ENCODE measurements around the gene PDE7B. TPM values are rescaled to one million over a fixed set of nuclear protein-coding genes. Genes with fewer than 3 reads are reported as not detected.
A peak's percentile ranks its signal among the peaks of the same experiment; 100 is the strongest.
"Not testable (repeated sequence)": the region's sequence is repeated elsewhere in the genome, so short reads cannot be mapped to it uniquely, and the experiment has no call there.

Gene PDE7B
- total and polyA plus RNA-seq, 4 donors, result 0.75 to 5.2 (median 1.3) TPM

DNA sequence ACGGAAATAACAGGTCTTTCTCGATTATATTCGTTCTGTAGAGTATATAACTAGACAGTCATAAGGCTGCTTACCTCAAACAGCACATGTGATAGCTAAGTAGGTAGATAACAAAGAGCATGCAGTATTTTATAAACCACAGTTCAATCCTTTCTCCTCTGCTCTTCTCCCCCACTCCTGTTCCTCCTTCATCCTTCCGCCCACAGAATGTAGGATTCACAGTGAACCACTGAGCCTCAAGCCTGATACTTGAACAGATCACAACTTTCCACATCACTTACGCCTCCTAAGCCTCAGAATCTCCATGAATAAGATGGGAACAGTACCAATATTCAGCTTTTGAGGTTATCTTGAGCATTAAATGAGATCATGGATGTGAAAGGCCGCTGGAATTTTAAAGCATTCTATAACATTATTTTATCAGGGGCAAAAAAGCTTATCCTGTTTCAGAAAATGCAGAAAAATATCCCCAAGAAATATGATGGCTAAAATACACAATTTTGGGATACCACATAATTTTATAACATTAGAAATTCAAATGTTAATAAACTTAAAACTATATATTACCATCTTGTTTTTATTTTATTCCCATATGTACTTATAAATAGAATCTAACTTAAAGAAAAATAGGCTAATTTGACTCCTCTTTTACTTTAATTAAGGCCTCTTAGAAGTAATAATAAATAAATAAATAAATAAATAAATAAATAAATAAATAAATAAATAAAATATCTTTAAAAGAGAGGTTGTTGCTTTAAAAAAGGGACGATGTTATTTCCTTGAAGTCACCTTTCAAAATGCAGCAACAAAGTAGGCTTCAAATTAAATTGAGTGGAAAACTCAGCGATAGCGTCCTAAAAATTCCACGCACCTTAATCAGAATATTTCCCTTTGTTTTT, 365.3 kb downstream of the PDE7B start:
- no peak for DNase-seq (ENCODE audit: low spot score)
- H3K36me3 ChIP-seq (ENCODE audit: control insufficient read depth in 4 of 4, insufficient read depth in 3 of 4, low read depth in 1 of 4, low read length in 3 of 4), result no peaks in the 10 kb centered on the region
- no peaks in the 10 kb centered on the region for H3K27me3 ChIP-seq (ENCODE audit: control insufficient read depth in 4 of 4, insufficient read depth in 4 of 4, low read length in 3 of 4)
- no peak overlapping the region for H3K4me3 ChIP-seq (ENCODE audit: low read depth in 1 of 3, low read length in 3 of 3)
- no peak for TF ChIP-seq YY1 (IDR thresholded peaks at IDR 0.05)
- TF ChIP-seq, protein P1, sequence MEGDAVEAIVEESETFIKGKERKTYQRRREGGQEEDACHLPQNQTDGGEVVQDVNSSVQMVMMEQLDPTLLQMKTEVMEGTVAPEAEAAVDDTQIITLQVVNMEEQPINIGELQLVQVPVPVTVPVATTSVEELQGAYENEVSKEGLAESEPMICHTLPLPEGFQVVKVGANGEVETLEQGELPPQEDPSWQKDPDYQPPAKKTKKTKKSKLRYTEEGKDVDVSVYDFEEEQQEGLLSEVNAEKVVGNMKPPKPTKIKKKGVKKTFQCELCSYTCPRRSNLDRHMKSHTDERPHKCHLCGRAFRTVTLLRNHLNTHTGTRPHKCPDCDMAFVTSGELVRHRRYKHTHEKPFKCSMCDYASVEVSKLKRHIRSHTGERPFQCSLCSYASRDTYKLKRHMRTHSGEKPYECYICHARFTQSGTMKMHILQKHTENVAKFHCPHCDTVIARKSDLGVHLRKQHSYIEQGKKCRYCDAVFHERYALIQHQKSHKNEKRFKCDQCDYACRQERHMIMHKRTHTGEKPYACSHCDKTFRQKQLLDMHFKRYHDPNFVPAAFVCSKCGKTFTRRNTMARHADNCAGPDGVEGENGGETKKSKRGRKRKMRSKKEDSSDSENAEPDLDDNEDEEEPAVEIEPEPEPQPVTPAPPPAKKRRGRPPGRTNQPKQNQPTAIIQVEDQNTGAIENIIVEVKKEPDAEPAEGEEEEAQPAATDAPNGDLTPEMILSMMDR (IDR thresholded peaks at IDR 0.05; ENCODE audit: low read depth, low read length, missing input control), result no peak
- H3K9me3 ChIP-seq (ENCODE audit: control insufficient read depth in 4 of 4, low read length in 3 of 4), result no peaks in the 10 kb centered on the region
- no peak overlapping the region for H3K9ac ChIP-seq (ENCODE audit: low read depth in 1 of 2, low read length in 2 of 2)
- WGBS, result 85% methylated on average over 10 of the region's 10 CpGs
- H3K4me1 ChIP-seq (ENCODE audit: control insufficient read depth in 4 of 4, insufficient read depth in 4 of 4, low read length in 3 of 4), result no peaks in the 10 kb centered on the region
- no peak overlapping the region for H3K27ac ChIP-seq (ENCODE audit: low read depth in 1 of 2, low read length in 2 of 2)

DNA sequence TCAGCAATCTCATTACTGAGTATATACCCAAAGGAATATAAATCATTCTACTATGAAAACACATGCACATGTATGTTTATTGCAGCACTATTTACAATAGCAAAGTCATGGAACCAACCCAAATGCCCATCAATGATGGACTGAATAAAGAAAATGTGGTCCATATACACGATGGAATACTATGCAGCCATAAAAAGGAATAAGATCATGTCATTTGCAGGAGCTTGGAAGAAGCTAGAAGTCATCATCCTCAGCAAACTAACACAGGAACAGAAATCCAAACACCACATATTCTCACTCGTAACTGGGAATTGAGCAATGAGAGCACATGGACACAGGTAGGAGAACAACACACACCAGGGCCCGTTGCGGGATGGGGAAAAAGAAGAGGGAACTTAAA, 373.5 kb downstream of the PDE7B start:
- not testable (repeated sequence) for H3K36me3 ChIP-seq (ENCODE audit: control insufficient read depth in 4 of 4, insufficient read depth in 3 of 4, low read depth in 1 of 4, low read length in 3 of 4); H3K27me3 ChIP-seq (ENCODE audit: control insufficient read depth in 4 of 4, insufficient read depth in 4 of 4, low read length in 3 of 4); H3K4me3 ChIP-seq (ENCODE audit: low read depth in 1 of 3, low read length in 3 of 3); H3K9ac ChIP-seq (ENCODE audit: low read depth in 1 of 2, low read length in 2 of 2); DNase-seq (ENCODE audit: low spot score); H3K27ac ChIP-seq (ENCODE audit: low read depth in 1 of 2, low read length in 2 of 2); H3K9me3 ChIP-seq (ENCODE audit: control insufficient read depth in 4 of 4, low read length in 3 of 4)
- peaks cover 3 to 15% (median 7%) of the 10 kb centered on the region in 4 donors for H3K4me1 ChIP-seq (ENCODE audit: control insufficient read depth in 4 of 4, insufficient read depth in 4 of 4, low read length in 3 of 4)
- WGBS, result 85% methylated on average over 4 of the region's 4 CpGs

DNA sequence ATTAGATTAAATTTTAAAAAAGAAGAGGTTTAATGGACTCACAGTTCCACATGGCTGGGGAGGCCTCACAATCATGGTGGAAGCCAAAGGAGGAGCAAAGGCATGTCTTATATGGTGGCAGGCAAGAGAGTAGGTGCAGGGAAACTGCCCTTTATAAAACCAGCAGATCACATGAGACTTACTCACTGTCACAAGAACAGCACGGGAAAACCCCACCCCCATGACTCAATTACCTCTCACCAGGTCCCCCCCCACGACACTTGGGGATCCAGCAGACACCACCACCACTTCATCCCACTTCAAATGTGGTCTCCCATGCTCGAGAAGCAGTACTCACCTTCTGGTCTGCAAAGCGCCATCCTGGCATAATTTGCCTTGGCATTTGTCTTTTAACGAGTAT, 374.0 kb downstream of the PDE7B start:
- Histone ChIP-seq H3K36me3 (ENCODE audit: control insufficient read depth in 4 of 4, insufficient read depth in 3 of 4, low read depth in 1 of 4, low read length in 3 of 4) (no peaks in the 10 kb centered on the region), H3K4me1 (ENCODE audit: control insufficient read depth in 4 of 4, insufficient read depth in 4 of 4, low read length in 3 of 4) (peaks cover 3 to 15% (median 7%) of the 10 kb centered on the region in 4 donors), H3K27me3 (ENCODE audit: control insufficient read depth in 4 of 4, insufficient read depth in 4 of 4, low read length in 3 of 4) (no peaks in the 10 kb centered on the region), H3K4me3 (ENCODE audit: low read depth in 1 of 3, low read length in 3 of 3) (peak overlapping the region in 1 of 3 donors; percentile 54), H3K9ac (ENCODE audit: low read depth in 1 of 2, low read length in 2 of 2) (no peak overlapping the region), H3K27ac (ENCODE audit: low read depth in 1 of 2, low read length in 2 of 2) (peak overlapping the region; percentile 1 to 91), H3K9me3 (ENCODE audit: control insufficient read depth in 4 of 4, low read length in 3 of 4) (no peaks in the 10 kb centered on the region)
- TF ChIP-seq, protein P1 (IDR thresholded peaks at IDR 0.05; ENCODE audit: low read depth, low read length, missing input control), result no peak
- TF ChIP-seq, protein P2, sequence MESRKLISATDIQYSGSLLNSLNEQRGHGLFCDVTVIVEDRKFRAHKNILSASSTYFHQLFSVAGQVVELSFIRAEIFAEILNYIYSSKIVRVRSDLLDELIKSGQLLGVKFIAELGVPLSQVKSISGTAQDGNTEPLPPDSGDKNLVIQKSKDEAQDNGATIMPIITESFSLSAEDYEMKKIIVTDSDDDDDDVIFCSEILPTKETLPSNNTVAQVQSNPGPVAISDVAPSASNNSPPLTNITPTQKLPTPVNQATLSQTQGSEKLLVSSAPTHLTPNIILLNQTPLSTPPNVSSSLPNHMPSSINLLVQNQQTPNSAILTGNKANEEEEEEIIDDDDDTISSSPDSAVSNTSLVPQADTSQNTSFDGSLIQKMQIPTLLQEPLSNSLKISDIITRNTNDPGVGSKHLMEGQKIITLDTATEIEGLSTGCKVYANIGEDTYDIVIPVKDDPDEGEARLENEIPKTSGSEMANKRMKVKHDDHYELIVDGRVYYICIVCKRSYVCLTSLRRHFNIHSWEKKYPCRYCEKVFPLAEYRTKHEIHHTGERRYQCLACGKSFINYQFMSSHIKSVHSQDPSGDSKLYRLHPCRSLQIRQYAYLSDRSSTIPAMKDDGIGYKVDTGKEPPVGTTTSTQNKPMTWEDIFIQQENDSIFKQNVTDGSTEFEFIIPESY (IDR thresholded peaks at IDR 0.05), result no peak
- no peak for TF ChIP-seq RXRA (IDR thresholded peaks at IDR 0.05)
- no peak for DNase-seq (ENCODE audit: low spot score)
- WGBS, result 65% methylated on average over 5 of the region's 5 CpGs
